ENCODE measurements around the gene HES7. TPM values are rescaled to one million over a fixed set of nuclear protein-coding genes. Genes with fewer than 3 reads are reported as not detected.
"Not testable (repeated sequence)": the region's sequence is repeated elsewhere in the genome, so short reads cannot be mapped to it uniquely, and the experiment has no call there.

HES7 gene
- polyA plus RNA-seq (ENCODE audit: insufficient read length in 12 of 12): under 1 TPM in 3 of 12 donors, not detected in 9; 0.12 to 0.29 (median 0.14) TPM
- long read RNA-seq, donor 1: 0 reads
- long read RNA-seq, donor 2: 0 reads
- long read RNA-seq, donor 3: 0 reads
- long read RNA-seq, donor 4: 0 reads
- long read RNA-seq, donor 5: 0 reads
- long read RNA-seq, donor 6: 0 reads
- long read RNA-seq, donor 7: 0 reads
- long read RNA-seq, donor 8: 0 reads
- long read RNA-seq, donor 9: 0 reads
- long read RNA-seq, donor 10: 0 reads
- long read RNA-seq, donor 11: 0 reads

- no peak for DNase-seq
Observed at GRCh38 chr17:8123695-8124349, at the start of gene HES7. Gene HES7, minus strand, starts transcription at chr17:8124106. Its CDS starts 22 bp downstream, at chr17:8124084.

DNA sequence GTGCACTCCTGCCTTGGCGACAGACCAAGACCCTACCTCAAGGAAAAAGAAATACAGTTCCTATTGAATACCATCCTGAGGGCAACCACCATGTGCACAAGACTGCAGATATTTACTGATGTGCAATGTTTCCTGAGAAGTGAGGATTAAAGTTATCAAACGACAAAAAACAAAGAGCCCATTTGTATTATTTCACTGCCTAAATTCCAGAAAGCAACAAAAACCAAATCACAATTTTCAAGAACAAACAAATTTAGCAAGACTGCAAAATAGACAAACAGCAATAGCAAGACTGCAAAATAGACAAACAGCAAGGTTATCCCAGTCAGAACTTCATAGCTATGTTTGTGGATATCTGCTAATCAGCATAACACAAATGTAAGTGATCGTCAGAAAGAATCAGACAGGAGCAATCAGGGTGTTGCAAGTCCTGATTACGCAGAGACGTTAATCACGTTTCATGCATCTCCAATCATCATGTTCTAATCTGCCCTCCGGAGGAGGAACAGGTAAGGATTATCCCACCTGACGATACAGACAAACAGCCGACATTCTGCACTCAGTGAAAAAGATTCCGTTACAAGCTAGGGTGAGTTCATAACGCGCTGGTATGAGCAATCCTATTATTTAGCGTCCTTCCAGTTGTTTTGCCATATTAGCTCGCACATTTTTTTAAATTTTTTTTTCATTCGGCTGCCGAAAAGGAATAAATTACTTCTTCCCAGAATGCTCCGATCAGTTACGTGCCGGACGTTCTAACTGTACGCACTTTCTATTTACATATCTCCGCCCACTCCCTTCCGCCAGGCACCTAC lies 49.4 kb upstream of the HES7 start:
- DNase-seq: peak; percentile 93

DNA sequence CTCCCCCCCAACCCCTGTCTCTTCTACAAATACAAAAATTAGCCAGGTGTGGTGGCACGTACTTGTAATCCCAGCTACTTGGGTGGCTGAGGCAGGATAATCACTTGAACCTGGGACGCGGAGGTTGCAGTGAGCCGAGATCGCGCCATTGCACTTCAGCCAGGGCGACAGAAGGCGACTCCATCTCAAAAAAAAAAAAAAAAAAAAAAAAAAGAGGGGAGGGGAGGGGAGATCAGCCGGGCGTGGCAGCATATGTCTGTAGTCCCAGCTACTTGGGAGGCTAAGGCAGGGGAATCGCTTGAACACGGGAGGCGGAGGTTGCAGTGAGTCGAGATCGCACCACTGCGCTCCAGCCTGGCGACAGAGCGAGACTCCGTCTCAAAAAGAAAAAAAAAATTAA lies 46.3 kb upstream of the HES7 start:
- DNase-seq: not testable (repeated sequence)

DNA sequence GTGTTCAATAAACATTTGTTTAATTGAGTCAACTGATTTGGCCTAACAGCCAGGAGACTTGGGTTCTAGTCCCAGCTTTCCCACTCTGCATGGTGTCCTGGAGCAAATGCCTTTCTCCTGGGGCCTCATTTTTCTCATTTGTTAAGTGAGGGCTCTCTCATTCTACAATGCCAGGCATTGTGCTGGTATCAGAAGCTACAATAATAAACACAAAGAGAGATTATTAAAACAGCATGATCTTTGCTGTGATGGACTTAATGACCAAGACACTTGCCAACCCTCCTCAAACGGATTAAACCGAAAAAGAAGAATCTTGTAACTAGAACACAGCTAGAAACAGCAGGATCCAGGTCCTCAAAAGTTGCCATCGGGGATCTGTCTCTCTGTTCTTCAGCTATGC lies 43.6 kb upstream of the HES7 start:
- DNase-seq: no peak

GRCh38 chr17:8166731-8167130 lies 42.8 kb upstream of the HES7 start:
- DNase-seq: no peak

DNA sequence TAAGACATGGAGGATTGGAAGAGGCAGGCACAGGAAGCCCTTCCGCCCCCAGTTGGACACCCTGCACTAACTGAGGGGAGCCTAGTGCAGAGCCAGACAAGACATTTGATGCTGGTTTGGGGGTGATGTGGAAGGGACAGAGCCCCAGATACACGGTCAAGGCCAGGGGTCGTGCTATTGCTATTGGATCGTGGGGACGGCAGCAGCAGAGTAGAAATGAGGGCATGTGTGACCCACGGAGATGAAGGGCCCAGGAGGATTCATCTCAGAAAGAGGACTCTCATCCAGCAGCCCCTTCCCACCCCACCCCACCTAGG lies 40.9 kb upstream of the HES7 start:
- no peak for DNase-seq

DNA sequence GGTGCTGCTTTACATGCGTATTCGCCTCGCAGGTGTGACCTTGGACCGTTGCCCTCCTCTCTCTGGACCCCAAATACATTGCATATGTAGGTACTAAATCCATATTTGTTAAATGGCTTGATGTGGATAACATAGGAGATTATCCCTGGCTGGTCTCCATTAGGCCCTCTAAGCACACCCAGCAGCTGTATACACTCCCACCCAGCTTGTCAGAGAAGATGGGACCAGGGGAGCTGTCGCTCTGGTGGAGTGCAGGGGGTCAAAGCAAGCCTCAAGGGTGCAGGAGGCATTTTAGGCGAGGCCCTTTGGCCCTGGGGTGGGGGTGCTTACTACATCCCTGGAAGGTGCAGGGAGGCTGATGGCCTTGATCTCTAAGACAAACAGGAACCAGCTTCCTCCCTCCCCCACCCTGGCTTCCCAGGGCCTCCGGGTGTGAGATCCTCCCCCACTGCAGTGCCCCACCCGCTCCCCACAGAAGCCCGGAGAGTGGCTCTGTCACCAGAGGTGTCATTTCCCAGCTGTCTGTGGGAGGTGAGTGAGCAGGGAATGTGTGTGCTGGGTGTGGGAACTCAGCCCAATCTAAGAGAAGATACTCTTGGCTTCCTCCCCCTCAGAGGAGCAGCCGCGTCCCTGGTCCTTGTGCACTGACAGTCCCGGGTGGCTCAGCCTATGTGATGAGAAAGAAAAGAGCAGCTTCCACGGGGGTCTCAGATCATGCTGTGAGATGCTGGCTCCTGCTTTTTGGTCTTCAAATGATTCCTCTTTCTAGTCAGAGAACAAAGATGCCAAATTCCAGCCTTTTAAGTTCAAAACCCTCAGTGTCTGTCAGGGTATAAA lies 40.3 kb upstream of the HES7 start:
- no peak for DNase-seq

- no peak for DNase-seq
Observed at GRCh38 chr17:8162997-8163977, 39.4 kb upstream of the HES7 start.

DNA sequence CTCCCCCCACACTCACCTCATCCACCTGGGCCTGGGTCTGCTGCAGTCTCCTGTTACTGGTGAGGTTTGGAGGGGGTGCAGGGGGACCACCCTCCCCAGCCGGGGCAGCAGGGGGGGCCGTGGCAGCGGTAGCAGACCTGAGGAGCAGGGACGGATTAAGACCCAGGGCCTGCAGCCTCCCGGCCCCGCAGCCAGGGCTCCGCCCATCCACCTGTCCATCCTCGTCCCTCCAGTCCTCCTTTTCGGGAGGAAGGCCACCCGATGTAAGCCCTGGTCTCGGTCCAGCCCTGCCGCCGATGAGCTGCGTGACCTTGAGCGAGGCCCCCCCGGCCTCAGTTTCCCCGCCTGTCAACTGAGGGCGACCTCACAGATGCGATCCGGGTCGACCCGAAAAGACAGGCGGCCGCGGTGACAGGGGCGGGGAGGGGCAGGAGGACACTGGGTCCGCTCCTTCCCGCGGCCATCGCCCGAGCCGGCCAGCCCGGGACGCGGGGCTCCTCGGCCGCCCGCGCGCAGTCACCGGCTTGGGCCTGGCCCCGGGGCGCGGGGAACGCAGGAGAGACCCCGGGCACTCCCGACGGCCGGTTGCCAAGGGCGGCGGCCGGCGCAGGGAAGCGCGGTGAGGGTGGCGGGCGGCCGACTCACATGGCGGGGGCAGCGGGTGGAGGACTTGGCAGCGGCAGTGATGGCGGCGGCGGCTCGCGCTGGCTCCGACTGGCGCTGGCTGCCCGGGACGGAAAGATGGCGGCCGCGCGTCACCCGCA lies 38.5 kb upstream of the HES7 start, which contains the start of gene VAMP2:
Gene VAMP2, minus strand, starts transcription at position 716 of the 764 bp plus-strand sequence. Its CDS starts 69 bp downstream, at position 647.
- DNase-seq: peak; percentile 70

DNA sequence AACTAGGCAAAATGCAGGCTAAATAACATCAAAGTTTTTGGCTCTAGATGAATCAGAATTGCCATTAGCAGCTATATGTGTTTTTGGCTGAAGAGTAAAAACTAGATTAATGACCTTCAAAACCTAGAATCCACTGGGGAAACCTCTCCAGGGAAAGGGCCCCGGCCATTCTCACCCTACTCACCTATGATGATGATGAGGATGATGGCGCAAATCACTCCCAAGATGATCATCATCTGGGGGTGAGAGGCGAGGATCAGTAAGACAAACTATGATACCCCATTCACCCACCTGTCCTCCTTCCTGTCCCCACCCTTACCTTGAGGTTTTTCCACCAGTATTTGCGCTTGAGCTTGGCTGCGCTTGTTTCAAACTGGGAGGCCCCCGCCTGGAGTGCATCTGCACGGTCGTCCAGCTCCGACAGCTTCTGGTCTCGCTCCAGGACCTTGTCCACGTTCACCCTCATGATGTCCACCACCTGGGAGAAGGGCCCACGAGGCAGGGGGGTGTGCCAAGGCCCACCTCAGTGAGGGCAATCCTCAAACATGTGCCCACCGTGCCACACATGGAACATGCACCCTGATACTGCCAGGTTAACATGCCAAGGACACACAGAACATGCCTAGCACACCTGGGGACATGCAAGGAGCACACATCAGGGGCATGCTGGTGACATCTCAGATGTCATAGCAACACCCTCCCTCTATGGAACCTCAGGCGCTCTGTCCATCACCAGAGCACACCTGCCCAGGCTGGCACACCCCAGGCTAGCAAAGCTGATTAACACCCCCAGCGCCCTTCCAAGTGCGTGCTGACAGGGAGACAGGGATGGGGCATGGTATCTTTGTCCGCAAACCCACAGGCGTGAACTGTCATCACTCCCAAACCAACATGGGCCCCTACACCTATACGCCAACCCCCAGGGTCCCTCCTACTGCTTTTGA lies 37.7 kb upstream of the HES7 start:
- DNase-seq: no peak

DNA sequence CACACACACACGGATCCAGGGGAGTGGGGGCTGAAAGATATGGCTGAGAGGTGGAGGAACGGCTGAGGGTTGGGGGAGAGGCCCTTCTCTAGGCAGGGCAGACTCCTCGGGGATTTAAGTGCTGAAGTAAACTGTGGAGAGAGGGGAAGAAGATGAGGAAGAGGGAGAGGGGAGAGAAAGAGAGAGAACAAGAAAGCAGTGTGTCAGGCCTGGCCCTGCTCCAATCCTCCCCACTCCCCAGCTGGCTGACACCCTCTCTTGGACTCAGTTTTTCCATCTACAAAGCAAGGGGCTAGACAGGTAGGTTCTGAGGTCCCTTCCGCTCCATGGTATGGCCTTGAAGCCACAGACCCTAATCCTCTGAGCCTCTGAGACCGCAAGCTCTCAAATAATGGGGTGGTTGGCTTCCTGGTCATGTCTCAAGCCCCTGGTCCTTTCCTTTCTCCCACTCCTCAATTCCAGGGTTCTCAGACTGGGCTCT lies 36.9 kb upstream of the HES7 start:
- DNase-seq: no peak

- no peak for DNase-seq
Observed at GRCh38 chr17:8160224-8160577, 36.3 kb upstream of the HES7 start.

GRCh38 chr17:8159459-8160223 lies 35.7 kb upstream of the HES7 start:
- no peak for DNase-seq

DNA sequence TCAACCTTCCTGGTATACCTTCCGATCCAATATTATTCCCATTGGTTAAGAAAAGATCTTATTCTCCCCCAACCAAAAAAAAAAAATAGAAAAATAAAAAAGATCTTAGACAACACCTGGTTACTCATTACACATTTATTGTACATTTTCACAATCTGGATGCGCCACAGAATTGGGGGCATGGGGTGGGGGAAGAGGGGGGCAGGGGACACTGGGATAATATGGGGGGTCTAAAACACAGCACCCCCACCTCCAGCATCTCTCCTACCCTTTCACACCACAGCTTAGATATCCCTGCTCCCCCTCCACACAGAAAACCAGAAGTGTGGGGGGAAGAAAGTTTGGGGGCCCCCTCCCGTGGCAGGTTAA lies 35.1 kb upstream of the HES7 start:
- DNase-seq: no peak

GRCh38 chr17:8158267-8159031 lies 34.5 kb upstream of the HES7 start:
- peak; percentile 92 for DNase-seq

DNA sequence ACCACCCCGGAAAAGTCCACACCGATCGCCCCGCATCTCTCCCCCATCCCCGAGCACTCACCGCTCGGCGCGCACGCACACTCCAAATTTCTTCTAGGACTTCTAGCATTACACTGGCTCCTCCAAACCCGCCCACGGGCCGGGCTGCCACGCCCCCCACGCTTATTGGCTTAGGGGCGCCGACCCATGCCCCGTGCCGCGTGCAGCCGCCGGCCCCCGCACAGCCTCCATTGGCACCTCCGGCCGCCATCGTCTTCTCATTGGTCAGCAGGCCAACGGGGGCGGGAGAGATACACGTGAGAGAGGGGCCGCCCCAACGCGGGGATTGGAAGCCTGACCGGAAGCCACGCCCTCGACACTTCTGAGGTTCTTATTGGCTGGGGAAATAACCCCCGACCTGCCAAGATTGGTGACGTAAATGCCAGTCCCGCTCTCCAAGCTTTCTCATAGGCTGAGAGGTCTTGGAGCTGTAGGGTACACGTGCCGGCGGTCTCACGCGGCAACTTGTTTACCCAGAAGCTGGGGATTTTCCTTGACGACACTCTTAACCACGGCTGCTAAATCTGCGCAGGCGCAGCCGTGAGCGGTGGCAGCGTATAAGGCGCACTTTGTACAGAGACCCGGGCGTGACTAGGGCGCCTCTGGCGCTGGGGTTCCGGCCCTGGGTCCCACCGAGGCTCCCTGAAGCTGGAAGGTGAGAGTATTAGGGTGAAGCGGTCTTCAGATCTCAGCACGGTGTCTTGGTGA lies 32.5 kb upstream of the HES7 start:
- DNase-seq: peak; percentile 100

DNA sequence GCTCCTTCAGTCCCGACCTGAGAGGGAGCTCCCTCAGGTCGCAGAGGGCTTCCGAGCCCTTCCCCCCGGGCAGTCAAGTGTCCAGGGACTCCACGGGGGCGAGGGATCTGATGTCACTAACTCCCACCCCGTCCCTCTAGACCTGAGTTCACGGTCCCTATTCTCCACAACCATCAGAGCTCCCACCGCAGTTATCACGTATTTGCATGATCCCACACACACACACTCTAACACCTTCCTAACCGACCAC lies 32.0 kb upstream of the HES7 start:
- DNase-seq: no peak
